Measurements from ENCODE around the gene GCM1.

- TF ChIP-seq CTCF (conservative IDR thresholded peaks at IDR 0.05), result no peak
- no peak for TF ChIP-seq ZFX (IDR thresholded peaks at IDR 0.05)
These were observed 36.8 kb downstream of the GCM1 start for GRCh38 chr6:53111865-53112264.

Measured in C4-2B (cell line).